ENCODE measurements around the gene IREB2.
A peak's percentile ranks its signal among the peaks of the same experiment; 100 is the strongest.

Gene IREB2

GRCh38 chr15:78481917-78482316, 43.9 kb downstream of the IREB2 start:
- DNase-seq = no peak
- Histone ChIP-seq H3K9me3 (no peaks in the 10 kb centered on the region), H3K4me1 (peaks cover 2% of the 10 kb centered on the region; the same call in 1 of the 2 replicates), H3K4me3 (ENCODE audit: low read depth, low read length) (no peak overlapping the region), H3K27me3 (no peaks in the 10 kb centered on the region), H3K36me3 (peaks cover 73% of the 10 kb centered on the region)
- TF ChIP-seq CTCF (IDR thresholded peaks at IDR 0.05; ENCODE audit: low read depth, low read length) = no peak

- H3K4me1 ChIP-seq = peaks cover 13% of the 10 kb centered on the region
- H3K4me3 ChIP-seq (ENCODE audit: low read depth, low read length) = no peak overlapping the region
- DNase-seq = no peak
- H3K36me3 ChIP-seq = peaks cover 82% of the 10 kb centered on the region
- no peaks in the 10 kb centered on the region for H3K9me3 ChIP-seq
- H3K27me3 ChIP-seq = no peaks in the 10 kb centered on the region
- TF ChIP-seq CTCF (IDR thresholded peaks at IDR 0.05; ENCODE audit: low read depth, low read length) = no peak
Measured at GRCh38 chr15:78492872-78493271, 54.9 kb downstream of the IREB2 start.

- no peak for DNase-seq
- no peaks in the 10 kb centered on the region for H3K27me3 ChIP-seq
- H3K9me3 ChIP-seq = no peaks in the 10 kb centered on the region
- H3K4me3 ChIP-seq (ENCODE audit: low read depth, low read length) = no peak overlapping the region
- H3K36me3 ChIP-seq = peaks cover 35% of the 10 kb centered on the region
- TF ChIP-seq CTCF (IDR thresholded peaks at IDR 0.05; ENCODE audit: low read depth, low read length) = no peak
- H3K4me1 ChIP-seq = no peaks in the 10 kb centered on the region
Measured at GRCh38 chr15:78501857-78502256, 63.8 kb downstream of the IREB2 start.

- no peaks in the 10 kb centered on the region for H3K27me3 ChIP-seq
- no peaks in the 10 kb centered on the region for H3K9me3 ChIP-seq
- no peak overlapping the region for H3K4me3 ChIP-seq (ENCODE audit: low read depth, low read length)
- no peak for DNase-seq
- H3K36me3 ChIP-seq = peaks cover 27% of the 10 kb centered on the region
- no peaks in the 10 kb centered on the region for H3K4me1 ChIP-seq
- no peak for TF ChIP-seq CTCF (IDR thresholded peaks at IDR 0.05; ENCODE audit: low read depth, low read length)
Measured at GRCh38 chr15:78502641-78503040, 64.6 kb downstream of the IREB2 start.

- peak; percentile 96 for DNase-seq
Measured at GRCh38 chr15:78506971-78507830, 69.2 kb downstream of the IREB2 start, which contains the start of gene HYKK. Gene HYKK, plus strand, starts transcription at chr15:78507577. Its CDS starts 5,512 bp downstream, at chr15:78513089.

More at GRCh38 chr15:78506971-78507830, 69.2 kb downstream of the IREB2 start, which contains the start of gene HYKK:
- peaks cover 10% of the 10 kb centered on the region for H3K27me3 ChIP-seq
- peaks cover 3% of the 10 kb centered on the region; the same call in 1 of the 2 replicates for H3K4me1 ChIP-seq
- H3K36me3 ChIP-seq = no peaks in the 10 kb centered on the region; the same call in 1 of the 2 replicates
- TF ChIP-seq CTCF (IDR thresholded peaks at IDR 0.05; ENCODE audit: low read depth, low read length) = peak; percentile 22; the same call in 1 of the 2 replicates
- no peaks in the 10 kb centered on the region for H3K9me3 ChIP-seq
- peak within 1 kb of the TSS; percentile 65 for H3K4me3 ChIP-seq (ENCODE audit: low read depth, low read length)

Data from BE2C (cell line).